Measurements from ENCODE around the gene SOS1.

- TF ChIP-seq CTCF (IDR thresholded peaks at IDR 0.05) (no peak), POLR2A (IDR thresholded peaks at IDR 0.05) (no peak)
These were observed 112.9 kb downstream of the SOS1 start for GRCh38 chr2:39007875-39008504.

Measured in right lobe of liver (tissue), 4 donors.